Activated CD8-positive, alpha-beta memory T cell treated with anti-CD3 and anti-CD28 coated beads for 24 hours (primary cell): ENCODE results near the gene CHI3L2.

Experiments
- DNase-seq: peaks from one replicate; pipeline ENCODE4 v3.0.0-alpha.2; 2020

The CHI3L2 gene, protein sequence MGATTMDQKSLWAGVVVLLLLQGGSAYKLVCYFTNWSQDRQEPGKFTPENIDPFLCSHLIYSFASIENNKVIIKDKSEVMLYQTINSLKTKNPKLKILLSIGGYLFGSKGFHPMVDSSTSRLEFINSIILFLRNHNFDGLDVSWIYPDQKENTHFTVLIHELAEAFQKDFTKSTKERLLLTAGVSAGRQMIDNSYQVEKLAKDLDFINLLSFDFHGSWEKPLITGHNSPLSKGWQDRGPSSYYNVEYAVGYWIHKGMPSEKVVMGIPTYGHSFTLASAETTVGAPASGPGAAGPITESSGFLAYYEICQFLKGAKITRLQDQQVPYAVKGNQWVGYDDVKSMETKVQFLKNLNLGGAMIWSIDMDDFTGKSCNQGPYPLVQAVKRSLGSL

DNA sequence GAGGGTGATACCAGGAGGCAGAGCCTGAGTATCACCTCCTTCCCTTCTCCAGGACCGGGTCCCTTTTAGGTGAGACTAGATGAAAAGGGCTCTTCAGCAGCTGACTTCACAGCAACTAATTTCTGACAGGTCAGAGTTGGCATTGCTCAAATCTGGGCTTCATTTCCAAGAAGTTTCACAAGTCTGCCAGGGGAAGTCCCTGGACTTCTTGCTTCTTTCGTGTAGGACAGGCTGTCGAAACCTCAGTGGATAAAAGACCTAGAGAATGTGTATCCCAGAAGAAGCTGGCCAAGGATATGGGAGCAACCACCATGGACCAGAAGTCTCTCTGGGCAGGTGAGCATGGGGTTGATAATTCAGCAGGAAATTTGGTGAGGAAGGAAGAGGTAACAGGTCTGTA is at the start of gene CHI3L2:
CHI3L2 (plus strand) TSS at position 280 of the 400 bp plus-strand sequence; CDS start at position 297, 17 bp downstream.
- DNase-seq: no peak

DNA sequence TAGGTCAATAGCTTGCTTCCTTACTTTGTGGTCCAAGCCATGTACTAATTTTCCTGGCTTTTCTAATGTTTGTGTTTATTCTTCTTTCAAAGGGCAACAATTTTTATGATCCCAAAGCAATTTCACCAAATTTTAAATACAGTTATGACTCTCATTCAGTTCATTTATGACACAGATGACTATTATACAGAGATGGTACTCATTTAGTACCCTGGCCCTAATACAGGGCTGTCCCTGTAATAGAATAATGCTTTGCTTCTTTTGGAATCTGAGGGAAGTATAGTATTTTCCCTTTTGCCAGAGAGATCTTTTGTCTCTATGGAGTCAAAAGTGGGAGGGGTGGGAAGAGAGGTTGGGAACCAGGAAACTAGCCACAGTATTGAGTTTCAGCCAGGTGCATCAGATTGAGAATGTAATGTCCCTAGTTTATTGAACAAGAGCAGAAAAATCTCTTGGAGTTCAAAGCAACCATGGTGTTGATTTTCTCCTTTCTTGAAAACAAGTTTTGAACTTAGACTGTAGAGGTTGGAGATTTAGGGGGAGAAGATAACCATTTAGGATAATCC is 47.5 kb upstream of the CHI3L2 start:
- DNase-seq: no peak

DNA sequence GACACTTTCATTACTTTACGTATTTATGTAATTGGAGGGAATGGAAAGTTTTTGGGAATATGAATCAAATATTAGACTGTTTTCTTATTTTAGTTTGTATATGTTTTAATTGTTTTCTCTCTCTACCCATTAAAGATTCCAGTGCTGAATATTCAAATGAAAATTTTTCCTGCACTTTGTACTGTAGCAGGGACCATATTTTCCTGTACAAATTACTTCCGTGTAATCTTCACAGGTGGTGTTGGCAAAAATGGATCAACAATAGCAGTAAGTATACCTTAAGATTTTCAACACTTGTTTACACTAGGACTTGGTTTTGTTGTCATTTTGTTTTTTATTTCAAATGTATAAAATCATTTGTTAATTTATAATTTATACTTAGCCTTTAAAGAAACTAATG is 45.5 kb upstream of the CHI3L2 start:
- DNase-seq: no peak

DNA sequence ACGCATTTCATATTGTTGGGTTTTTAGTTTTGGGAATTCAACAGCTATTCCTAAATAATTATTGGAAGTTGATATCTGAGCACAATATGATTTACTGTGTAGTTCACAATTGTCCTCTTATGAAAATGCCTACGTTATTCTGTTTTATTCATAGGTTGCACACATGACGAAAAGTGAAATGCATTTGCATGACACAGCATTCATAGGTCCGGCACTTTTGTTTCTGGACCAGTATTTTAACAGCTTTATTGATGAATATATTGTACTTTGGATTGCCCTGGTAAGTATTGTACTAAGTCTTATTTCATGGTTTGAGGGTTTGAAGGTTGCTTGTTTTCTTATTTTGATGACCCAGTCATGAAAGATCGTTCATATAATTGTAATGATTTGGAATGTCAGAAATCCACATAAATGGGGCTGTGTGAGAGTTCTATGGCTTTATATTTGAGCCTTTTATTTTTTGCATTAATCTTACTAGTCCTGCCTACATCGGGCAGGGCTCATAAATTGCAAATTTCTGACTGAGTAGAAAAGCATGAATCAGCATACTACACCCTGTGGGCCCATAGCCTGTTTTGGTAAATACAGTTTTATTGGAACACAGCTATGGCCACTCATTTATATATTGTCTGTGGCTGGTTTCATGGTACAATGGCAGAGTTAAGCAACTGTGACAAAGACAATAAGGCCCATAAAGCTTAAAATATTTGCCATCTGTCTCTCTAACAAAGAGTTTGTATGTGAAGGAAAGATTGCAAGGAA is 44.0 kb upstream of the CHI3L2 start:
- no peak for DNase-seq

DNA sequence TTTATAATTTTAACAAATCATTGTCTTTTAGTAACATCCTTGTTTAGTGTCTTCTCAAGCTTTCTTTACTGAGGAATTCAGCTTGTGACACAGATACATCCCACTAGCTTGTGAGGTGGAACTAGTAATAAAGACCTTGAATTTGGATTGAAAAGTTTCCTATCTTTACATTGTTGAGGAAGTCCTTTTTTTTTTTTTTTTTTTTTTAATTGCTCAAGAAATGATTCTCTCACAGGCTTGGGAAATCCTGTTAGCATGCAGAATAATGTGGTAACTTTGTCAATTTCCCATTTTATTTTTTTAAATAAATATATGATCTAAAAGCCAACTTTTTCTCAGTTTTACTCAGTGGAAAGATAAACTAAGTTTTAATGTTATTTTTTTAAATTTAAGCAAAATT is 42.9 kb upstream of the CHI3L2 start:
- DNase-seq: no peak

DNA sequence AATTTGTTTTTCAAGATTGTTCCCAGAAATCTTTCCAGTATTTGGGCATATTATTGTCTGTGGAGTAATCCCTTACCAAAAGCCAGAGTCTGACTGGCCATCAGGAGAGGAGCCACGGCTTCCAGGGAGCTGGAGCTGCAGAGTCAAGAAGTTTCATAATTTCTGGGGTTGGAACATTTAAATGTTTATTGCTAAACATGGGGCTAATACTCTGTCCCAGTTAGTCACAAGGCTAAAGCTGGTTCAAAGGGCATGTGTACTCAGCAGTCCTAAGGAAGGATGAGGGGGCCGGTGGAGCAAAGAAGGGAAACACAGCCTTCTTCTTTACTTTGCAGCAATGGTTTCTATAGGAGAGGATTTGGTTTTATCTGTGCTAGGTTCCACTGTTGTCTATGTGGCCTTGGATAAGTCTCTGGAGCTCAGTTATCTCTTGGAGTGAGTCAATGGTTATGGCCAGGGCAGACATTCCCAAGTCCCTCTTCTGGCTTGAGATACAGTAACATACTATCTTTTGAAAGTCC is 36.5 kb upstream of the CHI3L2 start:
- no peak for DNase-seq

DNA sequence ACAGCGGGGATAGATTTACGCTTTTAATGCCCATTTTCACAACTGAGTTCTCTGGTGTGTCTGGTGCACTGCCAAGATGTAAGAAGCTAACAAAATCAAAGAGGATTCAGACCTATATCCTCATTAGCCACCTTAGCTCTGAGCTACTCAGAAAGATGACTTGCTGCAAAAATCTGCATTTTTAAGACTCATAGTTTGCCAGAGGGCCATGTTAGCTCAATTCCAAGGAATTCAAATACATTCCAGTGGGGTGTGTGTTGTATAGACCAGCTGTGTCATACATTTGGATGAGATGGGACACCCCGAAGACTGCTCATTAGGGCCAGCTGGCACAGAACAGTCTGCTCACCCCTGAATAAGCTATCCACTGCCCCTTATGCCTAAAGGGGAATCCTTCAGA is 36.0 kb upstream of the CHI3L2 start:
- DNase-seq: no peak

DNA sequence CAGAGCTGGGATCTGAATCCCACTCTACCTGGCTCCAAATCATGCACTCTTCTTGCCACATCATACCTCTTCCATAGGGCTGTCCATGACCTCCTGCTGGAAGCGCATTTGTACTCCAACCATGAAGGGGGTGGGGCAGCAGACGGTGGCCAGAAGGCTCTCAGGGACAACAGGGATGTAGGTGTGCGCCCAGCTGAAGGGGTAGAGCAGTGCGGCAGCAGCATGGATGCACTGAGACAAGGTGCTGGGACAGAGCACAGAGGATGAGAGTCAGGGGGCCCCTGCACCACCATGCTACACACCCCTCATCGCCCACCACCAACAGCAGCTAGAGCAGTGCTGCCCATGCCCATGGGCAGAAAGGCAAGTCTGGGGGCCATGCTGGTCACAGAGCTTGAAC is 35.4 kb upstream of the CHI3L2 start:
- no peak for DNase-seq

DNA sequence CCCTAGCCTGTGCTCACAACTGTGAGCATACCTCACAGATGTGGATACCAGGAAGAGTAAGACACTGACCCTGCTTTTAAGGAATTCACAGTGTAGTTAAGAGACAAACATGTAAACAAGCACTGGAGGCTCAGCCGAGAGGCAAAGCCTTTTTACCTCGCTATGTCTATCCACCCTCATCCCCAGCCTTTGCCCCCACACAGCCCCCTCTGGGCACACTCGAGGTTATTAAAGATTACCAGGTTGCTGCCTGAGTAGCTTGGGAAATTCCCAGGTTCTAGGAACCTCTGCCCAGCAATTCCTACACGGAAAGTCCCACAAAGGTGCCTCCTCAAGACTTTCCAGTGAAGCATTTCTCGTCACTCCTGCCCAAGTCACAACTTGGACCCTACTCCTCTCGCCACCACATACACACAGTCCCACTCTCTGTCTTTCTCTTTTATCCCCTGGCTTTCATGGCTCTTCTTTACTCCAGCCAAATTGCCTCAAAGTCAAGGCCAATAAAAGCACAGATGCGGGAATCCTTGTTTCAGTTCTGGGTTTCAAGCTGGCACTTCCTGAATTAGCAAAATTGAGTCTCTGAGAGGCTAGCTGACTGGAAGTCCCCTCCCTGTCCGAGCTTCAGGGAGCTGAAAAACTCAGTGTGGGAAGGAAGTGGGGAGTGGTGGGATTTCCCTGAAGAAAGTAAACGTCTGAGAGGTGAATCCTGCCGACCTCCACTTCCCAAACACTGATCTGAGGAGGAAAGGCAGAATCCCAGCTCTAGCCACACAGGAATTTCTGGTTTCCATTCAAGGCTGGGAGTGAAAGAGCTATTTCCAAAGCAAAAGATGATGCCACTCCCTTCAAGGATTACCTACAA is 34.6 kb upstream of the CHI3L2 start:
- DNase-seq: no peak

DNA sequence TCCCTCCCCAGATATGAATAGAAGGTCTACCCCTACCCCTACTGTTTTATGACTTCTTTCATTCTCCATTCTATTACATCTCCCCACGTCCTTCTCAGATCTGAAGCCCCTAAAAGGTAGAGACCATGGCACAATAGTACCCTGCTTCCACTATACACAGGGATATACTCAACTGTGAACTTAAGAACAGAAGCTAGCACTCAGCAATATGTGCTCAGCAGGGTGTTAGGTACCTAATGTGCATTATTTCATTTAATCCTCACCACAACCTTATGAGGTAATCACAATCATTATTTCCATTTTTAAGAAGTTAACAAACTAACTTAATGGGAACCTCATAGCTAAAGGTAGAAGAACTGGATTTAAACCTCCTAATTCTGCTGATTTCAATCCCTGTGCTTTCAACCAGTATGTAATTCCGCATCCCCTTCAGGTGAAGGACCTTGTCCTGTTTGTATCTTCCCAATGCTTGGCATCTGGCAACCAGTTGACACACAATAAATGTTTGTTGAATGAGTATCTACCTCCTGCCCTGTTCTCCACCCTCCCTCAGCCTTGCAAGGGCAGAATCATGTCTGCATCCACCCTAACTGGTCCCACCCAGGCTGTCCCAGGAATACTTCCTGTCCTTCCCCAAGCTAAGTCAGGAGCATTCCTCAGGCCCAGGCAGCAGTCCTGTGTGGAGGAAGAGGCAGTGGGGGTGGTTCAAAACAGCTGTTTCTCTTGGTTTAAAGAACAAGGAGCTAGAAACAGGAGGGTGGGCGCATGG is 33.6 kb upstream of the CHI3L2 start:
- no peak for DNase-seq

DNA sequence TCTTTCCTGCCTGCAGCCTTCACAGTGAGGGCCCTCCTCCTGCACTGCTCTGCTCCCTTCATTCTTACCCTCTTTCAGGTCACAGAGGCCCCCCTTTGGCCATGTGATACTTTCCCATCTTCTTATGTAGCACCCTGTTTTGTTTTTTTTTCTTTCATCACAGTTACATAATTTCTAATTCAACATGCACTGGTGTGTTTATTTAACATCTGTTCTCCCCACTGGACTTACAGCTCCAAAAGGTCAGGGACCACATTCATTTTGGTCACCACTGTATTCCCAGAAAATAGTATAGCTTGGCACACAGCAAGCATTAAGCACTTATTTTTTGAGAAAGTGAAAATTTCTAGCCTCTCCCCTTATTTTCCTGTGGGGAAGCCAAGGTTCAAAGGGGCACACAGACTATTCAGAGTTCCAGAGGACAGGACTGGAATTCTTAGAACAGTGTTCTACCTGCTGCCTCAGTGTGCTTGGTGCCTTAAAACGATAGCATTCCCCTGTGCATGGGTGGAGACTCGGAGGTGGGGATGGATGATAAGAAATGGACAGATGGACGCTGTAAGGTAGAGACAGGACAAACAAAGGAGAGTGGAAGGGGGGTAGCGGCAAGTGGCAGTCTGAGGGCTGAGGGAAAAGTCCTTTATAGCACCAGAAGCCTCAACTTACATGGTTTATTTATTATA is 32.4 kb upstream of the CHI3L2 start:
- no peak for DNase-seq

DNA sequence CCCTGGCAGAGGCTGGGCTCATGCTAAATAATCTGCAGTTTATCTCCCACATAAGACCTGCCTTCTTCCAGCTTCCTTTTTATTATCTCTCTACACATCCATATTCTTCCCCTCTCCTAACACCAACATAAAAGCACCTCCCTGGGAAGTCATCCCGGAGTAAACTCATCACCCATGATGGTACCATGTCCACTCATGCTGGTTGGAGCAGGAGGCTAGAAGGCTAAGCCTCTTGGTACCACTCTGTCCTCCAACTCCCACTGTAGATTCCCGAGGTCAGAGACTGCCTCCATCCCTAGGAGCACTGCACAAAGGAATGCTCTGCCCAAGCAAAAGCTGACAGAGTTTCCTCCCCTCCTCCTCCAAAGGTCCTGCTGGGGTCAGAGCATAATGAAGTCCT is 31.3 kb upstream of the CHI3L2 start:
- DNase-seq: no peak

DNA sequence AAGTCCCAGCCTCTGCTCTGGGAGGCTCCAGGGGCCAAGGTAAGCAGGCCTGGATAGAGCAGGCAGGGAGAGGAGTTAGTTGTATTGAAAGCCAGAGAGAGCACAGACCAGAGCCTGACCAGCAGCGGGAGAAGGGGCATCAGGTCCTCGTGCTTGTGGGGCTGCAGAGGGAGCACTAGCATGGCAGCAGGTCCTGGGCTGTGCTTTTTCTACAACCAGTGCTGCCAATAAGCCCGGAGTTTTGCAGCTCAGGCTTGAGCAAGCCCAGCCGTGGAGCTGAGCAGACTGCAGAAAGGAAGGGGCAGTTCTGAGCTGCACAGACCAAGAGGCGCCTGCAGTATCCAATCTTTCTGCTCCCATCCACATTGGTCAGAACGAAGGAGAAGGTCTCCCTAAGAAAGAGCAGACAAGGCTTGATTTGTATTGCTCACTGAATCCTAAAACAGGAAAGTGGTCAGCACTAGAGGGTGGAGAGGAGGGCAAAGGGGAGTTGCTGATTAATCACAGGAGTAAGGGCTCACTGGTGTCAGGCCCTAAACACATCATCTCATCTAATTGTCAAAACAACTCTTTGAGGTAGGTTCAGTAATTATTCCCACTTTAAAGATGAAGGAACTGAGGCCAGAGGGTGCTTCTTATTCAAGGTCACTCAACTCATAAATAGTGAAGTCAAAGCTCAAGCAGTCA is 29.8 kb upstream of the CHI3L2 start:
- DNase-seq: peak; percentile 76

DNA sequence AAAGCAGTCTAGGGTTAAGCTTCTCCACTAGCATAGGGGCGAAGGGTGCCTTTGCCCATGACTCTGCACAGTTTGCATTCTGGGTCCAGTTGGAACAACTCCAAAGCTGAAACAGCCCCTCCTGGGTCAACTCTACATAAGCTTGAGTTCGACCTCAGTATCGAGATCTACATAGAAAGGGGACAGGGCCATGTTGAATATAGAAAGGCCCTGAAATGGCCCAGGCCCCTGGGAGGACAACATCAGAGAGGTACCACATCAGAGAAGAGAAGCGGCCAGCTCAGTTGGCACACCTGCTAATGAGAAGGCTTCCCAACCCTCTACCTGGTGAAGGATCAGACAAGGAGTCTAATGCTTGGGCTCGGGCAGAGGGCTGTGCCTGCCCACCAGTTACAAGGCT is 28.7 kb upstream of the CHI3L2 start:
- peak; percentile 66 for DNase-seq

DNA sequence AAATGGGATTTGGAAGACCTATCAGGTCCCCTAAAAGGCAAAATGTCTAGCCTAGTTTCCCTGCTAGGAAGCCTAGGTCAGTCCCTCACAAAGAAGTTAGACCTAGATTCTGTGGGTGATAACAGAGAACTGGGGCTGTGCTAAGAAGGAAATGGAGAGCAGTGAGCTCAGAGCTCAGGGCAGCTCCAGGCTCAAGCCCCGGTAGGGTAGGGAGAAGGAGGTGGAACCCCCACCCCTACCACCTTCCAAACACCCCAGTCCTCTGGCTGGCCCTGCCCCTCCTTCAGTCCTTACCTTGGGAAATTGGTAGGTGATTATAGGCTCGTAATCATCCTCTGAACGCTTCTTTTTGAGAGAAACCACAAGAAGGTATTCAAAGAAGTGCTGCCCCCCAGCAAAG is 28.2 kb upstream of the CHI3L2 start:
- DNase-seq: peak; percentile 72

DNA sequence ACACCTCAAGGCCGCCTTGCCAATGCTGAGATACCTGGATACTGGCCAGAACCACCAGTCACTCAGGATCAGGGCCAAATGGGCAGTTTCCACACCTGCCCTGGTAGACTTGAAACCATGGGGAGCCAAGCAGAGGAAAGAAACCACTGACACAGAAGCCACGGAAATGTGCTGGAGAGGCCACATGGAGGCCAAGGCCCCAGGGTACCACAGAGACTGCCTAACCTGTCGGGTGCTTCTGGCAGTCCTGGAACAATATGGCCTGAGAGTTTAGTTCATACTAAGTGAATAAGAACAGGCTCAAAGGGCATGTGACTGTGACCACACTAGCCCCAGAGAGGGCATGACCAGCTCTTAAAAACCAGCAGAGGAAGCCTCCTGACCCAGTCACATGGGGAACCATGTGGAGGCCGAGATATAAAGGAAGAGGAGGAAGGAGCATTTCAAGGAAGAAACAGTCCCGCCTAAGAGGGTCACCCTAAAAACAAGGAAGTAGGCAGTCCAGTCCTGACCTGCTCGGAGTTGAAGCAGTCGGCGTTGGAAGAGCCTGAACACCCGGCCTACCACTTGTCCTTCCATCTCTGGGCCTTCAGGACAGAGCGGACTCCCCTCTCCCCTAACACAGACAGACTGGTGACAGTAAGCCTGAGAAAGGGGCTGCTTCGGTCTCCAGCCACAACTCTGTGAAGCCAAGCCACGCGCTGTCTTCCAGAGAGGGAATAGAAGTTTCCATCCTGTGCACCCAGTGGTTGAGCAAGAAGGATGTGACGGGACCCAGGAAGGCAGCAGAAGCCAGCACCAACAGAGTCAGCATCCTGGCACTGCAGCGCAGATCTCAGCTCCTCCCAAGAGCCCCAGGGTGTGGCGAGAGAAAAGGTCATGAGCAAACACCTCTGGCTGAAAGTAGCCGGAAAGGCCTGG is 27.4 kb upstream of the CHI3L2 start, which contains the start of gene DENND2D:
DENND2D (minus strand) TSS at position 766 of the 921 bp plus-strand sequence; CDS start at position 579, 187 bp downstream.
- peak; percentile 85 for DNase-seq

DNA sequence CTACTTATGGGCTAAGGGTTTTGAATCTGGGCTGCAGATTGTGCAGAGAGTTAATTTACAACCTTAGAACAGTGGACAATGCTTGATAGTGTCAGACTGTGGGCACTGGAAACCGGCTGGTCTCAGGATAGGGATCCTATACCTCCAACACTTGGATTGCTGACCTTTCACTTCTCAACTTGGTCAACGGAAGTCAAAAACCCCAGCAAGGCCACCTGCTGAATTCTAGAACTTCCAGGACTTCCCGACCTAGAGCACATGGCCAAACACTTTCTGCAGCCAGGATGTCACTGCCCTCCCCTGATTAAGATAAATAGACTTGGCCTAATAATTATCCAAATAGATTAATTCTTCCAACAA is 26.7 kb upstream of the CHI3L2 start:
- no peak for DNase-seq

DNA sequence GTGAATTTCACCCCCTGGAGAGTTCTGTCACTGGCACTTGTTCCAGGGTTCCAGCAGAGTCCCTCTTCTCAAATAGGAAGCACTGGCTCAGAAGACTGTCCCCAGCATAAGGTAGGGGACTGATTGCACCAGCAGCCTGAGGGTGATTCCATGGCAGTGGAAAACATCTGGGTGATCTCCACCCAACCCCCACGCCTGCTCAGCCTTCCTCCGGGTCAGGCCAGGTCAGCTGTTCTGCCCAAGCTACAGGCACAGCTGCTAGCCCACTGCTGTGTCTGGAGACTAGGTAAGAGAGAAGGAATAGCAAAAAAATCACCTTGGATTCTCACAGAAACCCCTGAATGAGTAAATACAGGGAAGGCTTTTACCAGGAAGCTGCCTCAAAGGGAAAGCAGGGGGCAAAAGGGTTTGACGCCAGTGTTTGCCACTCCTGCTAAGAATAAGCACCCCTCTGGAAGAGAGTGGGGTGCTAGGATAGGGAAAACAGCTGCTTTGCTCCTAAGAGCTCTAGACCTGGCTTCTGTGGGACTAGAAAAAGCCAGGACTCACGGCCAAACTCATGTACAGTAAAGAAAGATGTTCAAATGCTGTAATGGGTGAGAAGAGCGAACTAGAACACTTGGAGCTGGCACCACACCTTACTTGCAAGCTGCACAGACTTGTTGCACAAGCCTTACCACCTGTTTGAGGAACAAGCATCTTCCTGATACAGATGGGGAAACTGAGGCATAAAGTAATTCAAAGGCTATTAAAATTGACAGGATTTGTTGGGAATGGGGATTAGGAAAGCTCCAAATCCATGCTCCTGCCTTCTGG is 26.0 kb upstream of the CHI3L2 start:
- DNase-seq: no peak

DNA sequence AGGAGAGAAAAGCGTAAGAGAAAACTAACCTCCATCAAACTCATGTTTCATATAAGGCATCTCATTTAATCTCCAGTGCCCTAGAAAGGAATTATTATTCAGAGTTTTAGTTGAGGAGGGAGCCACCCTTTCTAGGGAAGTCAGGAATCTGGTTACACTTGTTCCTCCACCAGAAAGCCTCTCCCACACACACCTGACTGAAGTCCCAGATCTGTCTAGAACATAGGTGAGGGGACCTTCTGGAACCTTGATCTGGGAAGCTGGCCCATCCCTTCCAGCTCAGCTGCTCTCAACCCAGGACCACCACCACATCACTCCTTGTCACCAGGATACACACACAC is 25.2 kb upstream of the CHI3L2 start:
- DNase-seq: no peak
